ENCODE data around the gene CLIC4.

Gene CLIC4

GRCh38 chr1:24858277-24858676, 113.0 kb downstream of the CLIC4 start:
- no peak for DNase-seq (ENCODE audit: low read depth, low spot score)

DNA sequence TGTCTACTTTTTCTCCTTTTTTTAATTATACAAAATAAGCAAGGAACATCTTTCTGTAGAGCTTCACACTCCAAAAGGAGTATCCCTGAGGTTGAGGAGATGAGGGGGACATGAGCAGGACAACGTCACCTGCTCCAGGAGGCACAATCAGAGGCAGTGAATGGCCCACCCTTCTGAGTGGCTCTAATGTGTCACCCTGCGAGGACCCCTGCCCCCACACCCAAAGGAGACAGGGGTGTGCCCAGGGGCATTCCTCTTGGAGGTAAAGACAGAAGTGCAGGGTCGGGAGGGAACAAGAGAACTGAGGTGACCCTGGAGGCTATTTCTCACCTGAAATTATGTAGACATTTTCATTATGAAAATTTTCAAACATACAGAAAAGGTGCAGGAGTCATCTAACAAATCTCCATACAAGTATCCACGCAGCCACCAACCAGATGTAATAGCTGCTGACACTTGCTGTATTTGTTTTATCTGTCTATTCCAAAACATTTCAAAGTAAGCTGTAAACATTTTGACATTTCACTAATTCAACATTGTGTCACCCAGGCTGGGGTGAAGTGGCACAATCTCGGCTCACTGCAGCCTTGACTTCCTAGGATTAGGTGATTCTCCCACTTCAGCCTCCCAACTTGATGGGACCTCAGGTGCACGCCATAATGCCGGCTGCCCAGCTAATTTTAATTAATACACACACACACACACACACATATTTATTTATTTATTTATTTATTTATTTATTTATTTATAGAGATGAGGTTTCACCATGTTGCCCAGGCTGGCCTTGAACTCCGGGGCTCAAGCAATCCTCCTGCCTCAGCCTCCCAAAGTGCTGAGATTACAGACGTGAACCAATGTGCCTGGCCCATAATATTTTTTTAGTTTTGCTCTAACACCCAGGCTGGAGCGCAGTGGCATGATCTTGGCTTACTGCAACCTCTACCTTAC, 114.1 kb downstream of the CLIC4 start:
- DNase-seq (ENCODE audit: low read depth, low spot score), result no peak

GRCh38 chr1:24860841-24861240, 115.6 kb downstream of the CLIC4 start:
- DNase-seq (ENCODE audit: low read depth, low spot score), result no peak

DNA sequence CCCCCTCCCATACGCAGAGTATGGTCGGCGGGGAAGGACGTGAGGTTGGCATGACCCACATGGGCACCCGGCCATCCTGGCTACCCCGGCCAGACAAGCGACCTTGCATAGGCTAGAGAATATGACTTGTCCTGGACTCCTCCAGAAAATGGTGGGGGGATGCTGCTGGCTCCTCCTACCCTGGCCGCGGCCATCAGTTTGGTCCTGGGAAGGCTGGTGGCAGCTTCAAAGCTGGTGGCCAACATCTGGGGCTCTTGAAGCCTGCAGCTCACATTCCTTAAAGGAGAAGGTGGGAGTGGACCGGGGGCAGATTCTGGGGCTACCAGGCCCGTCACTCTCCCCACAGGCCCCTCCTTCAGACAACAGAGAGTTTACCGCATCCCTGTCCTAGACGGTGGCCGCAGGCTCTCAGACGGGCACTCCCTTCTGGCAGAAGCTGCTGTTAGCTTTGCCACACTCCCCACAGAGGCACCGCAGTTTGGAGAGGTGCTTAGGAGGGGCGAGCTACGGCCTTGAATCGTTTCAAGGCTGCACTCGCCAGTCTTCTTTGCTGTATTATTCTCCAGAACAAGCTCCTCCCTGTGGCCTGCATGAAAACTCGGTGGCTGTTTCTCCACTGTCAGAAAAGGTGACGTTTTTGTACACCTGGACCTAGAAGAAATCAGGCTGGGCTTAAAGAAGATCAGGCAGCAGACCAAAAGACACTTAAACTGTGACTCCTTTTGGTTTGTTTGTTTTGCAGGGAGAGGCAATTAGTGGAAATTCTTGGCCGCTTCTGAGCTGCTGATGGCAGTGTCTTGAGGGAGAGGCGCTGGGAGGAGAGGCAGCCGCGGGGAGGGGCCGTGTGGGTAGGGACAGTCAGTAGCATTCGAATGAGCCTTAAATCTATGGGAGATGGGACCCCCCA, 116.8 kb downstream of the CLIC4 start:
- no peak for DNase-seq (ENCODE audit: low read depth, low spot score)

- DNase-seq (ENCODE audit: low read depth, low spot score), result no peak
Observed at GRCh38 chr1:24862775-24863483, 117.7 kb downstream of the CLIC4 start.

DNA sequence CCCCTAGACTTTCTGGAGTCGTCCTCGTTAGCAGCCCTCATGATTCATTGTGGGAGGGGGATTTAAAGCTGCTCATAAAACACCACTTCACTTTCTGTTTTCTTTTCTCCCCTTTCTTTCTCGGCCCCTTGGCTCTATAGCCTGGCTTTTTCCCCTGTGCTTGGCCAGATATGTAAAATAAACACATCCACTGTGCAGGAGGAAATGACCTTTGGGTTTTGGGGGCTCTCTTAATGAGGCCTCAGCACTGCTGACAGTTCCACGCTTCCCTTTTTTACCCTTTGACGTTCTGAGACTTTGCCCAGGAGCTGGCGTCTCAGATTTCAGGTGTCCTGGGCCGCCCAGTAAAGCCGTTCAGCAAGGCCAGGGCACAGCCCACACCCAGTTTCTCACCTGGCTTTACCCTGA, 119.1 kb downstream of the CLIC4 start:
- no peak for DNase-seq (ENCODE audit: low read depth, low spot score)

DNA sequence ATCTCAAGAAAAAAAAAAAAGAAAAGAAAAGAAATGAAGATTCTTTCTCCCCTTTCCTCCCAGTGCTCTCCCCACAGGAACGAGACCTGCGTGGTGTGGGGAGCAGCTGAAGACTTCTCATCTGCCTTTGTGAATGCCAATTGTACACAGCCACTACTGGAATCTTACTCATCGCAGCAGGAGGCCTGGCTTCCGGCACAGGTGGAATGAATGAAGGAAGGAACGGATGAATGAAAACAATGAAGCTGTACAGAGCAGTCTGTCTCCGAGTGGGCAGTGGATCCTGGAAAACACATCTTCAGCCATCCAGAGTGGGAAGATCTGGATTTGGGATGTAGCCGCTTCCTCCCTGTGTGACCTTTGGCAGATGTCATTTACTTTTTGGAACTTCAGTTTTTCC, 119.9 kb downstream of the CLIC4 start:
- no peak for DNase-seq (ENCODE audit: low read depth, low spot score)

GRCh38 chr1:24865587-24865986, 120.3 kb downstream of the CLIC4 start:
- no peak for DNase-seq (ENCODE audit: low read depth, low spot score)

GRCh38 chr1:24866211-24867083, 121.2 kb downstream of the CLIC4 start:
- DNase-seq (ENCODE audit: low read depth, low spot score), result no peak

GRCh38 chr1:24867084-24867870, 122.0 kb downstream of the CLIC4 start:
- DNase-seq (ENCODE audit: low read depth, low spot score), result no peak

DNA sequence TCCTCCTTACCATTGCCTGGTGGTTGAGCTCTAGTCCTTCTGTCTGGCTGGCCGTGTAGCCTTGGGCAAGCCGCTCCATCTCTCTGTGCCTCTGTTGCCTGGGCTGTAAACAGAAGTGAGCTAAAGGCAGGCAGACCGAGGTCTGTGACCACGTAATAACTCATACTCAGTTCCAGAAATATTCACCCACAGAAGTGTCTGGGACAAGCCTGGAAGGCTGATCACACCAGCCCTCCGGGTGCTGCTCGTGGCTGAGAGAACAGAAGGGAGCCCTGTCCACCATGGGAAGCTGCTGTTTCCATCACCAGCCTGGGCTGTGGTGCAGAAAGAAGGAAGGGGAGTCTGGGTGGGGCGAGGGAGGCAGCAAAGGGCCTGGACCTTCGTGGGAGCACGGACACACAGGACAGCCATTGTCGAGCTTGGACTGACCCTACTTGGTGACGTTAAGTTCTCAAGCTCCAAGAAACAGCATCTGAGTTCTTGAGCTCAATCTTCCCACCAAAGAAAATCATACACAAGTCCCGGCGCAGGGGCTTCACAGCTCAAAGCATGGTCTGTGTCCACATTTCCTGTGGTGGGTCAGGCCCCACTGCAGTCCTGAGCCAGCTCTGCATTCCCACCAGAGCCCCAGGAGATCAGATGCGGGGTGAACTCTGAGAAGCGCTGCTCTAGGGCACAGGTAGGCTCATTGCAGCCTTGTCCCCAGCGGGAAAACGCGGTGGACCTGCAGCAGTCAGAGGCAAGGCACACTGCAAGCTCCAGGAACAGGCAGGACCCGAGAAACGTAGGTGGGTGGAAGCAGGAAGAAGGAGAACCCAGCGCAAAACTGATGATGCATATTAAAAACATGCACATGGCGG, 123.0 kb downstream of the CLIC4 start:
- no peak for DNase-seq (ENCODE audit: low read depth, low spot score)

DNA sequence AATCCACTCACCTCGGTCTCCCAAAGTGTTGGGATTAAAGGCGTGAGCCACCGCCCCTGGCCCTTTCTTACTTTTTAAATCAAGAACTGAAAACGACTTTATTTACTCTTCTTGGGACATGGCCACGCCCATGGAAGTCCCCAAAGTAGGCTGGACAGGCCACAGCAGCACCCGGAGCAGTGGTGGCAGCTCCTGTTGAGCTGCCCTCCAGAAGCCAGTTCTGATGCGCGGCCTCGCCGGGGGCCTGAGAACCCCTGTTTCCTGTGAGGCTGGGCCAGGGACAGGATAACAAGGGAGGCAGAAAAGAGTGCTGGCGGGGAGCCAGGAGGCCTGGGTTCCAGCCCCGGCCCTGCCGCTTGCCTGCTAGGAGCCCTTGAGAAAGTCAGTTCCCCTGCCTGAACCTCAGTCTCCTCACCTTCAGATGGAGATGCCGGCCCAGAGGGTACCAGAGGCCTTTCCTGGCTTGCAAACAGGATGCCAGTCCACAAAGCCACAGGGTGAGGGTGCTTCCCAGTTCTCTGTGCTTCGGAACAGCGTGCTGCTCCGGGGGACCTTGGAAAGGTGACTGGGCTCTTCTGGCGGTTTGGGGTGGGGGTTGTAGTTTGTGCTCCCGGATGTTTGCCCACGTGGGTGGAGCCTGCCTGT, 125.4 kb downstream of the CLIC4 start:
- no peak for DNase-seq (ENCODE audit: low read depth, low spot score)

DNA sequence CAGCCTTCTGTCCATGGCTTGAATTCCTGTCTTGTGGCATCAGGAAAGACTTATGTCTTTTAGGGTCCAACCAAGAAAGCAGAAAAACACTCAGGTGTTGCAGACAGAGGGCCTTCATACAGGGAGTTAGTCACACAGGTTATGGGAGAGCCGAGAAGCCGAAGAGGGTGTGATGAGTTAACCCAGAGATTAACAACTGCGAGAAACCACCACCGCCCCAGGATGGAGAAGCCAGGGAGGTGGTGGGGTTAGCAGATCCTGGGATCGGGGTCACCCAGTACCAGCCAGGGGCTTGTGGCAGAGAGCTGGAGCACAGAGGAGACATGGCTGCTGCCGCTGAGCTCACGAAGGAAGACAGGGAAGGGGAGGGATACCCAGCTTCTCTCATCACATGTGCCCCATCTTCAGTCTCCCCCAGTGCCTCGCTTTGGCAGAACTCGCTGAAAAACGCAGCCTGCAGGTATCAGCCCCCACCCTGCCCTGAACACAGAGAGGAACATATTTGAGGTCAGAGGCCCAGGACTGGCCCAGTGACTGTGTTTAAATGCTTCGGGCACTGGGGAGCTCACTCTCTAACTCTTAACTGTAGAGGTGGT, 126.2 kb downstream of the CLIC4 start:
- no peak for DNase-seq (ENCODE audit: low read depth, low spot score)

GRCh38 chr1:24872061-24872850, 127.0 kb downstream of the CLIC4 start:
- no peak for DNase-seq (ENCODE audit: low read depth, low spot score)

- no peak for DNase-seq (ENCODE audit: low read depth, low spot score)
Observed at GRCh38 chr1:24873148-24873547, 127.9 kb downstream of the CLIC4 start.

- DNase-seq (ENCODE audit: low read depth, low spot score), result no peak
Observed at GRCh38 chr1:24874056-24874455, 128.8 kb downstream of the CLIC4 start.

GRCh38 chr1:24874611-24875234, 129.5 kb downstream of the CLIC4 start:
- no peak for DNase-seq (ENCODE audit: low read depth, low spot score)

Data from iPS DF 19.7 (cell line).